ENCODE measurements around the gene GMDS. TPM values are rescaled to one million over a fixed set of nuclear protein-coding genes. Genes with fewer than 3 reads are reported as not detected.

Gene GMDS
- total RNA-seq, 1 donor from 2014 or later, result 17.9 TPM

DNA sequence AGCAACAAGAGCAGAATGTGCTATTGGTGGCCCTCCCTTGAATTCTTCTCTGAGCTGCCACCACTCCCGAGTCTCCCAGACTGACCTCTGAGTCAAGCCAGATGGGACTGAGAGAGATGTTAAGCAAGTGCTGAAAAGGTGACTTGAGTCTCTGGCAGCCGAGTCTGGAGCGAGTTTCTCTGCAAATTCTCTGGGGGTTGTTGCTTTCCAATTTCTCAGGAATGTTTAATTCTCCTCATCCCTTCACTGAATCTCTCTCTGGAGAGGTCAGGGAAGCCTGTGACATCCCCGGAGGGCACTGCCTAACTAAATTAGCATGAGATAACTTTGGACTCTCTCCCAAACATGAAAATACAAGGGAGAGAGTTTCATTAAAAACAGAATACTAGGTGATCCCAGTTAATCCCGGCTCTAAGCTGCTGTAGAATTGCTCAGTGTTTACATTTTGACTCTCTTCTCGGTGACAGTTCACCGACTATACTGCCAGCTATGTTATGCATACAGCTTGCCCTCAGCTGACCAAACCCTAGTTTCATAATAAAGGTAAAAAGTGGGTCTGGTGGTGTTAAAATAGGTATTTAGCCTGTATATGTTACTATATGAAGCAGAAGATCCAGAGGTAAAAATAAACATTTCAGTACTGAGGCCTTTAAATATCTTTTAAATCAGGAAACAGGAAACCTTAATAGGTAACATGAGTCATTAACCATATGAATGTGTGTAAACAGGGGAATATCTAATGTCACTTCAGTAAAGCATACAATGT lies 477.7 kb downstream of the GMDS start:
- H3K4me3 ChIP-seq (ENCODE audit: low read depth, low read length), result no peak overlapping the region
- TF ChIP-seq, protein P1, sequence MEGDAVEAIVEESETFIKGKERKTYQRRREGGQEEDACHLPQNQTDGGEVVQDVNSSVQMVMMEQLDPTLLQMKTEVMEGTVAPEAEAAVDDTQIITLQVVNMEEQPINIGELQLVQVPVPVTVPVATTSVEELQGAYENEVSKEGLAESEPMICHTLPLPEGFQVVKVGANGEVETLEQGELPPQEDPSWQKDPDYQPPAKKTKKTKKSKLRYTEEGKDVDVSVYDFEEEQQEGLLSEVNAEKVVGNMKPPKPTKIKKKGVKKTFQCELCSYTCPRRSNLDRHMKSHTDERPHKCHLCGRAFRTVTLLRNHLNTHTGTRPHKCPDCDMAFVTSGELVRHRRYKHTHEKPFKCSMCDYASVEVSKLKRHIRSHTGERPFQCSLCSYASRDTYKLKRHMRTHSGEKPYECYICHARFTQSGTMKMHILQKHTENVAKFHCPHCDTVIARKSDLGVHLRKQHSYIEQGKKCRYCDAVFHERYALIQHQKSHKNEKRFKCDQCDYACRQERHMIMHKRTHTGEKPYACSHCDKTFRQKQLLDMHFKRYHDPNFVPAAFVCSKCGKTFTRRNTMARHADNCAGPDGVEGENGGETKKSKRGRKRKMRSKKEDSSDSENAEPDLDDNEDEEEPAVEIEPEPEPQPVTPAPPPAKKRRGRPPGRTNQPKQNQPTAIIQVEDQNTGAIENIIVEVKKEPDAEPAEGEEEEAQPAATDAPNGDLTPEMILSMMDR (conservative IDR thresholded peaks at IDR 0.05; ENCODE audit: low read depth, low read length), result no peak
- DNase-seq (ENCODE audit: low read depth), result no peak

DNA sequence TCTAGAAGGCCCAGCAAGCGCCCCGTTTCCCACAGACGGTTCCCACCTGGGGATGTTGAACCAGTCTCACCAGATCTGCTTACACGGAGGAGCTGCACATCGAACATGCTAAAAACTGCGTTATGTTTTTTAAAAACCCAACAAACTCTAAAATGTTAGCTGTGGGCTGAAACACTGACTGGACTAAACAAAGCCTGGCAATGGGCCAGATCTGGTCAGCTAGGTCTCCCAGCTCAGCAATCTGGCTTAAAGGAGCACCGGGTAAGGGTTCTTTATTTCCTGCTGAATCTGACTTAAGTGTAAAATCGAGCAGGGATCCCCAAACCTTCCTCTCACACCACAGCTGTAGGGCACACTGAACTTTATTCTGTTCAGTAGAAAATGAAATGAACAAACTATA lies 478.8 kb downstream of the GMDS start:
- TF ChIP-seq, protein P1 (conservative IDR thresholded peaks at IDR 0.05; ENCODE audit: low read depth, low read length), result no peak
- no peak for DNase-seq (ENCODE audit: low read depth)
- no peak overlapping the region for H3K4me3 ChIP-seq (ENCODE audit: low read depth, low read length)

DNA sequence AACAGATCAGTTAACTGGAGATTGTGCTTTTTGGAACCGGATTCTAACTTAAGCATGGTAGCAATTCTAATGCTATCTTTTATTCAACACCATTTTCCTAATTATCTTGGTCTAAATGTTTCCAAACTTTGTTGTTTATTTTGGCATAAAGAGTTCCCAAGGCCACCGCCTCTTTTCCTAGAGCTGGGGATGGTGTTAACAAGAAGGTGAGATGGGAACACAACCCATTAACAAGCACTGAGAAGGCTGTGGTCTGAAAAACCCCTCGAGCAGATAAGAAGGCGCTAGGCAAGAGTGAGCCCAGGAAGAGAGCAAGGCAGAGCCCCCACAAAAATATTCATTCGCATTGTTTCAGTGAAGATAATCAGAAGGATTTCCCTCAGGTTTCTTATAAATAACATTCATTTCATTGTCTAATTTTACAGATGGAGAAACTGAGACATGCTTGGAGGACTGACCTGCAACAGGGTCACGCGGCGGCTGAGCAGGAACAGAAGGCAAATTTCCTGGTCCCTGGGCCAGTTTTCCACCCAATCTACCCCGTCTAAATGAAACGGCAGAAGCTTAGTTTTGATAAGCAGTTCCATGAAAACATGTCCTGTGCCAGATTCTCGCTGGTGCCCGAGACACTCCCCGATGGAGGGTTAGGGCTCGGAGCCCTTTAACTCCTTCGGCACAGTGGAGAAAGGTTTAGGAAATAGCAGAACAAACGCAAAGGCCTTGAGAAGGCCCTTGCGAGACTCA lies 480.1 kb downstream of the GMDS start:
- TF ChIP-seq, protein P1 (conservative IDR thresholded peaks at IDR 0.05; ENCODE audit: low read depth, low read length), result no peak
- no peak overlapping the region for H3K4me3 ChIP-seq (ENCODE audit: low read depth, low read length)
- no peak for DNase-seq (ENCODE audit: low read depth)

DNA sequence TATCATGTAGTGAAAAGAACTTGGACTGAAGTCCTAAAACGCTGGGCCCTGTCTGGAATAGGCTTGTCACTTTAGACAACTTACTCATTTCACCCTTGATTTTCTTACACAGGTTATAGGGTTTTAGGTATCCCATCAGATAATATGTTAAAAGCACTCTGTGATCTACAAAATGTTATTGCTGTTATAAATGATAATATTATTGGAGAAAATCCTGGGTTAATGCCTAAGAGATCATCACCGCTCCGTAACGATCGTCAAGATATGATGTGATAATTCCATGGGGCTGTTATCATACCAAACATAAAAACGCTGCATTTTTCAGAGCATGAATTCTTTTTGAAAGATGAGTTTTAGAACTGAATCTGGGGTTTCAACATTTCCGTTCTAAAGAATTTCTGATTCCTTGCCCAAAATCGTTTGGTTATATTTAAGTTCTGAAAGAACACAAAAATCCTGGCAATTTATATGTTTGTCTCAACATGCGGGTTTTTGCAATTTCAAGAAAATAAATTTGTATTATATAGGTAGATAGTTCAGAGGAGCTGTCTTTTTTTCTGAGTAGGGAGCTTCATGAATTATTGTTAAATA lies 480.9 kb downstream of the GMDS start:
- TF ChIP-seq, protein P1 (conservative IDR thresholded peaks at IDR 0.05; ENCODE audit: low read depth, low read length), result no peak
- no peak for DNase-seq (ENCODE audit: low read depth)
- H3K4me3 ChIP-seq (ENCODE audit: low read depth, low read length), result no peak overlapping the region

DNA sequence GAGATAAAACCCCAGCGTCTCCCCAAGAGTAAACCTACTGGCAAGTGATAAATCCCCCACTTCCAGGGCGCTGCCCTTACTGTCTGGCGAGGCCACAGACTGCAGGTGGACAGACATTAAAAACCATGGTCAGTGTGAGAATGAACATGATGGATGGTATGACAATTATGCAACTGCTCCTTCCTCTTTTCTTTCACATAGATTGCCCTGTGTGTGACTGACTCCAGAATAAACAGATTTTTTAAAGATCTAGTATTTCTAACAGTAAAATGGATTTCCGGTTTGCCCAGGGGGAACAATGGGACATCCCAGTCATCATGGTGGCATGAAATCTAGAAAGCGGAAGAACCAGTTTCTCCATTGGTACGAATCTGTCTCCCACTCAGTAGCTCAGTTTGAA lies 482.0 kb downstream of the GMDS start:
- DNase-seq (ENCODE audit: low read depth), result no peak
- H3K4me3 ChIP-seq (ENCODE audit: low read depth, low read length), result no peak overlapping the region
- TF ChIP-seq, protein P1 (conservative IDR thresholded peaks at IDR 0.05; ENCODE audit: low read depth, low read length), result no peak

DNA sequence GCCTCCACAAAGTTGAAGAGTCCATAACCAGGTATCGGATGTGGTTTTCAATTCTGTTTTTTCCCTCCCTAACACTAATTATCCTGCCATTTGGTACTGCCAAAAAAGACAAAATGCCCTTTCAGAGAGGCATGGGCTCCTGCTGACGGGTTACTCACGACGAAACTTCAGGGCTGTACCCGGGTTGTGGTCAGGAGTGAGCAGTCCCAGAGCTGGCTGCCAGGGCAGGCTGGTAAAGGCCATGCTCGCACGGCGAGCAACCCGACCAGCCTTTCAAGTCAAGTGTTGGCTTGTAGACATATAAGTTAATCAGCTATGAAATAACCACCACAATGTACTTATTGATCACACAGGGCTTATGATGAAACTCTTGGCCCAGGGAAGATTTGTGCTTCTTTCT lies 483.2 kb downstream of the GMDS start:
- H3K4me3 ChIP-seq (ENCODE audit: low read depth, low read length), result no peak overlapping the region
- TF ChIP-seq, protein P1 (conservative IDR thresholded peaks at IDR 0.05; ENCODE audit: low read depth, low read length), result no peak
- DNase-seq (ENCODE audit: low read depth), result no peak
